Activated B cell treated with CpG ODN at 0.5 μM for 24 hours (primary cell): Measurements from ENCODE around the gene FAM227A. TPM values are rescaled to one million over a fixed set of nuclear protein-coding genes. Genes with fewer than 3 reads are reported as not detected.

Experiments used
- ATAC-seq: fragments of 200-7000 bp; cut with Tn5 transposase; one replicate; pipeline ENCODE4 v1.10.0; 2021; ENCODE audit warnings: low read depth, mild to moderate bottlenecking, moderate library complexity
- CTCF ChIA-PET: fragments of 350-600 bp; sonication (Branson Sonifier 250); formaldehyde crosslinking; loops from one replicate; lab custom pipeline; 2021; ENCODE audit warnings: antibody characterized with exemption; lab: Charles Lee
- POLR2A ChIA-PET: fragments of 350-600 bp; sonication (Branson Sonifier 250); formaldehyde crosslinking; loops from one replicate; lab custom pipeline; 2021; ENCODE audit warnings: antibody characterized with exemption; lab: Charles Lee
- DNase-seq: peaks from one replicate; pipeline ENCODE4 v3.0.0; 2022
- H3K27ac Mint-ChIP-seq: one replicate; pipeline ENCODE4 v1.8.0; 2020; ENCODE audit warnings: mixed read lengths
- H3K27me3 Mint-ChIP-seq: one replicate; pipeline ENCODE4 v1.8.0; 2021; ENCODE audit warnings: mixed read lengths
- H3K36me3 Mint-ChIP-seq: one replicate; pipeline ENCODE4 v1.8.0; 2021; ENCODE audit warnings: low read depth, mixed read lengths
- H3K4me1 Mint-ChIP-seq: one replicate; pipeline ENCODE4 v1.8.0; 2021; ENCODE audit warnings: mixed read lengths
- H3K4me3 Mint-ChIP-seq: one replicate; pipeline ENCODE4 v1.8.0; 2020; ENCODE audit warnings: mild to moderate bottlenecking, mixed read lengths
- H3K9me3 Mint-ChIP-seq: one replicate; pipeline ENCODE4 v1.8.0; 2020; ENCODE audit warnings: mixed read lengths
- CTCF ChIP-seq: fragments of 200-600 bp; IDR thresholded peaks from one replicate; pipeline ENCODE4 v1.8.0; 2022; ENCODE audit warnings: antibody characterized with exemption, mild to moderate bottlenecking
- intact Hi-C: fragments of 100-400 bp; cut with micrococcal nuclease; formaldehyde crosslinking; loops from one replicate; pipeline ENCODE4 v1.15.1; 2024
- total RNA-seq: library from RNA; stranded (reverse); gene quantifications from 2 replicates; pipeline ENCODE4 v1.2.3, GENCODE V29; 2022

The FAM227A gene
- total RNA-seq, 1 donor from 2014 or later, result 0.20 TPM

- H3K36me3 Mint-ChIP-seq, result no peaks in the 10 kb centered on the region
- TF ChIP-seq CTCF, result no peak
- POLR2A ChIA-PET, result interaction anchor here (0.6 to 1.7 kb wide), 6 partner anchors 46 to 575 kb away, joined by 3 to 5 read pairs (median 3); no protein-coding TSS in a partner anchor
- intact Hi-C loops, result loop anchor here (1.0 to 5.0 kb wide), 11 partner anchors 65 to 514 kb away; partner anchors contain the start of genes CBY1, DDX17, FAM227A and GTPBP1
- H3K27ac Mint-ChIP-seq, result peak overlapping the region; percentile 20
- DNase-seq (no peak), ATAC-seq (no peak)
- H3K4me3 Mint-ChIP-seq, result peak overlapping the region; percentile 82
- no peaks in the 10 kb centered on the region for H3K27me3 Mint-ChIP-seq
- H3K4me1 Mint-ChIP-seq, result peaks cover 17% of the 10 kb centered on the region
- CTCF ChIA-PET, result interaction anchor here (1.1 to 7.0 kb wide), 3 partner anchors 19 to 518 kb away, joined by 6 to 77 read pairs (median 6); no protein-coding TSS in a partner anchor
- no peaks in the 10 kb centered on the region for H3K9me3 Mint-ChIP-seq
Observed at GRCh38 chr22:38570779-38571364, 85.3 kb downstream of the FAM227A start.

- peak within 1 kb of the TSS; percentile 82 for H3K4me3 Mint-ChIP-seq
- no peaks in the 10 kb centered on the region for H3K27me3 Mint-ChIP-seq
- DNase-seq, result peak; percentile 89
- no peaks in the 10 kb centered on the region for H3K9me3 Mint-ChIP-seq
- ChIA-PET CTCF (interaction anchor here (7.0 kb wide), 1 partner anchor 517 kb away, joined by 77 read pairs; no protein-coding TSS in a partner anchor), POLR2A (interaction anchor here (0.6 to 1.7 kb wide), 6 partner anchors 47 to 575 kb away, joined by 3 to 5 read pairs (median 3); no protein-coding TSS in a partner anchor)
- peak; percentile 97 for ATAC-seq
- intact Hi-C loops, result loop anchor here (1.0 to 5.0 kb wide), 11 partner anchors 64 to 513 kb away; partner anchors contain the start of genes CBY1, DDX17, FAM227A and GTPBP1
- H3K4me1 Mint-ChIP-seq, result peaks cover 17% of the 10 kb centered on the region
- peak within 1 kb of the TSS; percentile 65 for H3K27ac Mint-ChIP-seq
- no peak for TF ChIP-seq CTCF
- H3K36me3 Mint-ChIP-seq, result no peaks in the 10 kb centered on the region
Observed at GRCh38 chr22:38569972-38570778, 86.0 kb downstream of the FAM227A start, which contains the start of gene DMC1. Gene DMC1 (minus strand): TSS chr22:38570183. CDS start chr22:38568256, 1,927 bp downstream.

- ATAC-seq, result no peak
- peak overlapping the region; percentile 82 for H3K4me3 Mint-ChIP-seq
- TF ChIP-seq CTCF, result no peak
- no peaks in the 10 kb centered on the region for H3K36me3 Mint-ChIP-seq
- POLR2A ChIA-PET, result interaction anchor here (1.0 to 1.7 kb wide), 2 partner anchors 168 to 517 kb away, joined by 3 to 5 read pairs; no protein-coding TSS in a partner anchor
- H3K9me3 Mint-ChIP-seq, result no peaks in the 10 kb centered on the region
- peaks cover 17% of the 10 kb centered on the region for H3K4me1 Mint-ChIP-seq
- no peak for DNase-seq
- peak overlapping the region; percentile 65 for H3K27ac Mint-ChIP-seq
- intact Hi-C loops, result no loop called here
- CTCF ChIA-PET, result no interaction called here
- no peaks in the 10 kb centered on the region for H3K27me3 Mint-ChIP-seq
Observed at GRCh38 chr22:38569181-38569971, 86.8 kb downstream of the FAM227A start.

GRCh38 chr22:38567531-38568285, 88.5 kb downstream of the FAM227A start:
- H3K27ac Mint-ChIP-seq, result no peak overlapping the region
- peaks cover 17% of the 10 kb centered on the region for H3K4me1 Mint-ChIP-seq
- H3K27me3 Mint-ChIP-seq, result no peaks in the 10 kb centered on the region
- no peak for ATAC-seq
- no peaks in the 10 kb centered on the region for H3K36me3 Mint-ChIP-seq
- no peak for DNase-seq
- TF ChIP-seq CTCF, result no peak
- H3K4me3 Mint-ChIP-seq, result no peak overlapping the region
- intact Hi-C loops, result no loop called here
- ChIA-PET POLR2A (no interaction called here), CTCF (interaction anchor here (0.9 kb wide), 1 partner anchor 515 kb away, joined by 3 read pairs; no protein-coding TSS in a partner anchor)
- no peaks in the 10 kb centered on the region for H3K9me3 Mint-ChIP-seq
